HG02798 (cell line): ENCODE measurements around the gene SPP1.
"Not testable (repeated sequence)": the region's sequence is repeated elsewhere in the genome, so short reads cannot be mapped to it uniquely, and the experiment has no call there.

Source experiments
- ATAC-seq: cut with Tn5 transposase; IDR thresholded peaks from one replicate; pipeline ENCODE4 v1.9.1; 2021; ENCODE audit warnings: mild to moderate bottlenecking; ENCODE audit not compliant: unreplicated experiment, poor library complexity

The SPP1 gene

DNA sequence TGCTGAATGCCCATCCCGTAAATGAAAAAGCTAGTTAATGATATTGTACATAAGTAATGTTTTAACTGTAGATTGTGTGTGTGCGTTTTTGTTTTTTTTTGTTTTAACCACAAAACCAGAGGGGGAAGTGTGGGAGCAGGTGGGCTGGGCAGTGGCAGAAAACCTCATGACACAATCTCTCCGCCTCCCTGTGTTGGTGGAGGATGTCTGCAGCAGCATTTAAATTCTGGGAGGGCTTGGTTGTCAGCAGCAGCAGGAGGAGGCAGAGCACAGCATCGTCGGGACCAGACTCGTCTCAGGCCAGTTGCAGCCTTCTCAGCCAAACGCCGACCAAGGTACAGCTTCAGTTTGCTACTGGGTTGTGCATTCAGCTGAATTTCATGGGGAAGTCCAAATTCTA, at the start of gene SPP1:
Gene SPP1 (plus strand): TSS at position 249 of the 400 bp plus-strand sequence. CDS start 1,182 bp downstream, outside the sequence.
- no peak for ATAC-seq

- no peak for ATAC-seq
These were observed 48.9 kb upstream of the SPP1 start for GRCh38 chr4:87926554-87927098.

DNA sequence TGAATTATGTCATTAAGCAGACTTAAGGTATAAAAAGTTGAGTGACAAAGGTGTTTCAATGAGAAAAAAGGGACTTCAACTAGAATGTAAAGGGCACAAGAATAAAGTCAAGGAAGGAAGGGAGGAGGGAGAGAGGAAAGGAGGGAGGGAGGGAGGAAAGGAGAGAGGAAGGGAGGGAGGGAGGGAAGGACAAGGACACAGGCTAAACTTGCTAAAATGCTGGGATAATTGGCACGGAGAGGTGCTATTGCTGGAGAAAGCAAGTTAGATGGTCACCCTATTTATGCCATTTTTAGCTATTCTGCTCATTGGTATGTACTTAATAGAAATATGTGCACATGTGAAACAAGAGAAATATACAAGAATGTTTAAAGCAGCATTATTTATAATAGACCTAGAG, 44.9 kb upstream of the SPP1 start:
- ATAC-seq, result no peak

GRCh38 chr4:87931932-87932331, 43.6 kb upstream of the SPP1 start:
- ATAC-seq, result no peak

DNA sequence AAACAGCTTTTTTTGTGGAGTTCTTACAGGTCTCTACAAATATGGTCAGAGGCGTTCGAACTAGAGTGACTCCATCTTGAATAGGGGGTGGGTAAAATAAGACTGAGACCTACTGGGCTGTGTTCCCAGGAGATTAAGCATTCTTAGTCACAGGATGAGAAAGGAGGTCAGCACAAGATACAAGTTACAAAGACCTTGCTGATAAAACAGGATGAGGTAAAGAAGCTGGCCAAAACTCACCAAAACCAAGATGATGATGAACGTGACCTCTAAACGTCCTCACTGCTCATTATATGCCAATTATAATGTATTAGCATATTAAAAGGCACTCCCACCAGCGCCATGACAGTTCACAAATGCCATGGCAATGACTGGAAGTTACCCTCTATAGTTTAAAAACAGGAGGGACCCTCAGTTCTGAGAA, 42.8 kb upstream of the SPP1 start:
- ATAC-seq, result no peak

- ATAC-seq, result no peak
These were observed 42.2 kb upstream of the SPP1 start for GRCh38 chr4:87933337-87933736.

- no peak for ATAC-seq
These were observed 41.3 kb upstream of the SPP1 start for GRCh38 chr4:87934157-87934704.

DNA sequence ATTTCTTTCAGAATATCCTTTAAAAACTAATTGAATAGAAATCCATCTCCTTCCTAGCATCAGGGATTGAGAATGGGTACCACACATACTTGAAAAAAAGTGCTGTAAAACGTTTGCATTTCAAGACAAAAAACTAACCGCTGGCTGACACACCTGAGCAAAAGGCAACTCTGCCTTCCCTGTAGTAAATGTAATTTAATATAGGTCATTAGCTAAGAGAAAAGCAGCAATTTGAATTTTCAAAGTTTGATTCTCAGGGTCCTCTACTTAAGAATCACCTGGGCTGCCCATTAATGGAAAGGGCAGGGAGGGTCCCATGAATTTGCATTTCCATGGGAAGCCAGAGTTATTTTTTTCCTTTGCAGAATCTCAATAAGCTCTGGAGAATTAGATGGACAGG, 40.5 kb upstream of the SPP1 start:
- ATAC-seq, result no peak

DNA sequence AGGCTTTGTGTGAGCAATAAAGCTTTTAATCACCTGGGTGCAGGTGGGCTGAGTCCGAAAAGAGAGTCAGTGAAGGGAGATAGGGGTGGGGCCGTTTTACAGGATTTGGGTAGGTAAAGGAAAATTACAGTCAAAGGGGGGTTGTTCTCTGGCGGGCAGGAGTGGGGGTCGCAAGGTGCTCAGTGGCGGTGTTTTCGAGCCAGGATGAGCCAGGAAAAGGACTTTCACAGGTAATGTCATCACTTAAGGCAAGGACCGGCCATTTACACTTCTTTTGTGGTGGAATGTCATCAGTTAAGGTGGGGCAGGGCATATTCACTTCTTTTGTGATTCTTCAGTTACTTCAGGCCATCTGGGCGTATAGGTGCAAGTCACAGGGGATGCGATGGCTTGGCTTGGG, 39.6 kb upstream of the SPP1 start:
- not testable (repeated sequence) for ATAC-seq

GRCh38 chr4:87937523-87937922, 38.0 kb upstream of the SPP1 start:
- ATAC-seq, result no peak

DNA sequence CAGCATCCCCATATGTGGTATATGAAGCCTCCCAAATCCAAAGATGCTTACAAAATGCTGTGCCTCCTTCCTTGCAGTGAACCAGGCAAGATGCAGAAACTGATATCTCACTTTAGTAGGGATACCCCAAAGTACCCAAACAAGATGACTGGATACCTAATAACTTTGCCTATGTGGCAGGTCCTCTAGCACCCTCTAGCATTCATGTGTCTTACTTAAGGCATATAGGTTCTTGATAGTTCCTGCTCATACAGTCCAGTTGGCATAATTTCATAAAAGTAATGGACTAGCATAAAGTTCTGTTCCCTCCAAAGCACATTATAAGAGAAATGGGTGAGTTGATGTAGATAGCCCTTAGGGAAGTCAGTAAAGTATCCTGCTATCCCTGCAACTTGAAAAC, 36.8 kb upstream of the SPP1 start:
- no peak for ATAC-seq

GRCh38 chr4:87939978-87940690, 35.4 kb upstream of the SPP1 start:
- no peak for ATAC-seq

GRCh38 chr4:87940809-87941208, 34.7 kb upstream of the SPP1 start:
- not testable (repeated sequence) for ATAC-seq

DNA sequence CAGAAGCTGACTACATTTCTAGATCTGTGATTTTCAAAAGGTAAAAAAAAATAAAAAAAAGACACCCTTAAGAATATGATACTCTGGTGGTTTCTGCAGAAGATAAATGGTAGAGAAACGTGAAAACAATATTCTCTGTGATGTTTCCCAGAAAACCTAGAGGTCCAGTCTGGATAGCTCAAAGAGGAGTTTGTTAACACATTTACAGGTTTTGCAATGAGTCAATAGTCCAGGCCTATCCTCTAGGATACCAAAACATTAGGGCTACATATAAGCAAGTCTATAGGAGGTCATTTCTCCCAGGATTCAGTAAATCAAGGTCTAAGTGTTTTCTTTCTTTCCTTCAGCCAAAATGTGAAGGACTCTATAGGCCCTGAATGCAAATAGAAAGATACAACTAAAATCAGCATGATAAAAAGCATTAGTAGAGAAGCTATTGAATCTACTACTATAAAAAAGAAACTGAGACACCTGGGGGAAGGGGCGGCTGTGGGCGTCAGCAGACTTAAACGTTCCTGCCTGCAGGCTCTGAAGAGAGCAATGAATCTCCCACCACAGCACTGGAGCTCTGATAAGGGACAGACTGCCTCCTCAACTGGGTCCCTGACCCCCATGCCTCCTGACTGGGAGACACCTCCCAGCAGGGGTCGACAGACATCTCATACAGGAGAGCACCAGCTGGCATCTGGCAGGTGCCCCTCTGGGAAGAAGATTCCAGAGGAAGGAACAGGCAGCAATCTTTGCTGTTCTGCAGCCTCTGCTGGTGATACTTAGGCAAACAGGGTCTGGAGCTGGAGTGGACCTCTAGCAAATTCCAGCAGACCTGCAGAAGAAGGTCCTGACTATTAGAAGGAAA, 33.7 kb upstream of the SPP1 start:
- ATAC-seq, result no peak

- no peak for ATAC-seq
These were observed 31.8 kb upstream of the SPP1 start for GRCh38 chr4:87943660-87944149.

GRCh38 chr4:87944967-87945366, 30.5 kb upstream of the SPP1 start:
- no peak for ATAC-seq

- no peak for ATAC-seq
These were observed 28.7 kb upstream of the SPP1 start for GRCh38 chr4:87946766-87947165.

DNA sequence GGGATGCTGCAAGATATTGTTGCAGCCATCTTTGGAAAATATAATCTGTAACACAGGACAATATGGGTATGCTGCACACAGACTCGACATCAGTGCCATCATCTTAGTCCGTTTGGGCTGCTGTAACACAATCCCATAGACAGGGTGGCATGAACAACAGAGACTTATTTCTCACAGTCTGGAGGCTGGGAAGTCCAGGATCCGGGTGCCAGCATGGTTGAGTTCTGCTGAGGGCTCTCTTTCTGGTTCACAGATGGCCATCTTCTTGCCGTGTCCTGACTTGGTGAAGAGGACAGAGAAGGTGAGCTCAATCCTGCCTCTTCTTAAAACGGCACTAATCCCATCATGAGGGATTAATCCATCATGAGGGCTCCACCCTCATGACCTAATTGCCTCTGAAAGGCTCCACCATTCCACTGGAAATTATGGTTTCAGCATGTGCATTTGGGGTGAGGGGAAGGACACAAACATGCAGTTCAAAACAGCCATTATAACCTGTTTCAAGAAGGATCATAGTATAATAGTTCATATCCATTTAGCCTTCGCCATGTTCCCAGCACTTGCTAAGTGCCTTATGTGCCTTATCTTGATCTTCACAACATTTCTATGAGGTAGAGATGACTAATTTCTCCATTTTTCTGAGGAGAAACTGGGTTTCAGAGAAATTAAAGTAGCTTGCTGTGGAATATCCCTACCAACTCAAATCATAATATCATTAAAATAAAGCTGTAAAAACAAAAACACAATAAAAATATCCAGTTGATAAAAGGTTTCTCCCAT, 27.9 kb upstream of the SPP1 start:
- ATAC-seq, result no peak

DNA sequence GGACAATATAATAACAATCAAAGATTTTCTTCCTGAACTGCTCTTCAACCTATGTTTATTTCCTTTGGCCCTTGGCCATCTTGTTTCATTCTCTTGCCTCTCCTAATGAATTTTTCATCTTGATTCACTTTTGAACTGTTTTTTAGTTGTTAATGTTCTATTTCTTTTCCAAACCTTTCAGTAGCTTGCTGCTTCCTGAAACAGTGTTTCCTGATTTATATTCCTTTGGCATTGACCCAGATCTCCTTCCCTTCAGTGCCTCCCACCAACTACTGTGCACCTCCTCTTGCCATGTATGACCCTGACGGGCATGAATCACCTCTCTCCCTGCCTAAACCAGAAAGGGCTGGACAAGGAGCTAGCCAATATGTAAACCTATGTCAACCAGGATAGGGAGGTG, 25.6 kb upstream of the SPP1 start:
- ATAC-seq, result no peak

DNA sequence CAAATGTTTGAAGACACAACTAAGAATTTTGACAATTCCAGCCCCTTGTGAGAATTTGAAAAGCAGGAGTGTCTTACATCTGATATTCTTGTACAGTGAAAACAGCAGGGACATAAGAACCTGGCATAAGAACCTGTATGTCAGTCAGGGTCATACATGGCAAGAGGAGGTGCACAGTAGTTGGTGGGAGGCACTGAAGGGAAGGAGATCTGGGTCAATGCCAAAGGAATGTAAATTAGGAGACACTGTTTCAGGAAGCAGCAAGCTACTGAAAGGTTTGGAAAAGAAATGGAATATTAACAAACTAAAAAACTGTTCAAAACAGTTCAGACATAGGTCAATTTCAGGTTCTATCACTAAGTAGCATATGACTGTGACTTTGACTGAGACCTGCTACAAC, 25.0 kb upstream of the SPP1 start:
- ATAC-seq, result no peak
